CD4-positive, alpha-beta memory T cell (primary cell): Measurements from ENCODE around the gene PINK1. TPM values are rescaled to one million over a fixed set of nuclear protein-coding genes. Genes with fewer than 3 reads are reported as not detected.

Experiments
- CTCF ChIA-PET: fragments of 350-600 bp; sonication (Branson Sonifier 250); formaldehyde crosslinking; loops from one replicate; lab custom pipeline; 2021; ENCODE audit warnings: inconsistent platforms; ENCODE audit not compliant: partially characterized antibody; lab: Charles Lee
- POLR2A ChIA-PET: fragments of 350-600 bp; sonication (Branson Sonifier 250); formaldehyde crosslinking; loops from one replicate; lab custom pipeline; 2021; ENCODE audit not compliant: partially characterized antibody; lab: Charles Lee
- DNase-seq, 5 donors: peaks; one replicate each; pipeline versions ENCODE4 v3.0.0 to v3.0.0-alpha.2; 2020 to 2022; ENCODE audit warnings: mixed read lengths in 1 of 5
- H3K27ac ChIP-seq: one replicate; pipeline ENCODE4 v1.7.0; 2013; ENCODE audit warnings: low read depth, low read length
- H3K27me3 ChIP-seq: 2 replicates; pipeline ENCODE4 v1.7.0; 2013; ENCODE audit warnings: mild to moderate bottlenecking, low read length, moderate library complexity; ENCODE audit not compliant: insufficient read depth
- H3K36me3 ChIP-seq: 2 replicates; pipeline ENCODE4 v1.7.0; 2013; ENCODE audit warnings: mild to moderate bottlenecking, low read length, moderate library complexity; ENCODE audit not compliant: insufficient read depth
- H3K4me1 ChIP-seq: 2 replicates; pipeline ENCODE4 v1.7.0; 2013; ENCODE audit warnings: mild to moderate bottlenecking, low read length, moderate library complexity; ENCODE audit not compliant: insufficient read depth
- H3K4me3 ChIP-seq, 2 donors: one replicate each; pipeline ENCODE4 v1.7.0; 2013; ENCODE audit warnings: low read length in 2 of 2, mild to moderate bottlenecking in 1 of 2
- H3K9me3 ChIP-seq, 2 donors: one replicate each; pipeline ENCODE4 v1.7.0; 2013; ENCODE audit warnings: low read length in 2 of 2, control low read depth in 1 of 2; ENCODE audit not compliant: control insufficient read depth in 1 of 2
- H3K27ac Mint-ChIP-seq, 7 donors: one replicate each; pipeline ENCODE4 v1.8.0; 2020 to 2021; ENCODE audit warnings: mixed read lengths in 7 of 7, mild to moderate bottlenecking in 6 of 7, inconsistent platforms in 3 of 7, moderate library complexity in 3 of 7
- H3K27me3 Mint-ChIP-seq, 2 donors: one replicate each; pipeline ENCODE4 v1.8.0; 2020 to 2021; ENCODE audit warnings: mixed read lengths in 2 of 2
- H3K36me3 Mint-ChIP-seq, 2 donors: one replicate each; pipeline ENCODE4 v1.8.0; 2020 to 2021; ENCODE audit warnings: mixed read lengths in 2 of 2, inconsistent platforms in 1 of 2, mild to moderate bottlenecking in 1 of 2
- H3K4me1 Mint-ChIP-seq, 4 donors: one replicate each; pipeline ENCODE4 v1.8.0; 2020 to 2021; ENCODE audit warnings: mixed read lengths in 4 of 4, mild to moderate bottlenecking in 1 of 4
- H3K4me3 Mint-ChIP-seq, 8 donors: one replicate each; pipeline ENCODE4 v1.8.0; 2020 to 2021; ENCODE audit warnings: mixed read lengths in 8 of 8, mild to moderate bottlenecking in 7 of 8, moderate library complexity in 6 of 8, inconsistent platforms in 3 of 8
- H3K9me3 Mint-ChIP-seq, 8 donors: one replicate each; pipeline ENCODE4 v1.8.0; 2020 to 2021; ENCODE audit warnings: mixed read lengths in 8 of 8, mild to moderate bottlenecking in 5 of 8, inconsistent platforms in 3 of 8, moderate library complexity in 1 of 8
- intact Hi-C: fragments of 100-400 bp; cut with micrococcal nuclease; formaldehyde crosslinking; loops from one replicate; pipeline ENCODE4 v1.15.1; 2023
- polyA plus RNA-seq, 2 donors: library from polyadenylated mRNA; unstranded; fragments of 300-500 nt; fragmentation: Illumina TruSeq; gene quantifications; one replicate each; pipeline ENCODE4 v1.2.3, GENCODE V29; 2021
- total RNA-seq, 2 experiments: library from RNA; stranded (reverse); gene quantifications; one replicate each; pipeline ENCODE4 v1.2.3, GENCODE V29; 2021

The PINK1 gene
- total and polyA plus RNA-seq, 4 experiments from 2014 or later, result 19.0 to 24.2 (median 20.6) TPM

GRCh38 chr1:20624709-20625108 is 8.5 kb upstream of the PINK1 start:
- ChIA-PET CTCF (no interaction called here), POLR2A (interaction anchor here (1.3 kb wide), 1 partner anchor 9 kb away, joined by 3 read pairs; no protein-coding TSS in a partner anchor)
- Mint-ChIP-seq H3K27me3 (peaks cover 12 to 24% of the 10 kb centered on the region in 2 donors), H3K36me3 (peaks cover 0 to 3% of the 10 kb centered on the region in 2 donors), H3K4me3 (no peak overlapping the region), H3K27ac (no peak overlapping the region), H3K9me3 (peaks cover 0 to 15% (median under 1%) of the 10 kb centered on the region in 8 donors), H3K4me1 (no peaks in the 10 kb centered on the region)
- Histone ChIP-seq H3K27ac (no peak overlapping the region), H3K9me3 (no peaks in the 10 kb centered on the region), H3K36me3 (no peaks in the 10 kb centered on the region), H3K27me3 (no peaks in the 10 kb centered on the region), H3K4me3 (no peak overlapping the region), H3K4me1 (no peaks in the 10 kb centered on the region)
- no peak for DNase-seq
- intact Hi-C loops, result no loop called here

GRCh38 chr1:20625176-20626097 is 7.8 kb upstream of the PINK1 start:
- Mint-ChIP-seq H3K27ac (no peak overlapping the region), H3K9me3 (peaks cover 0 to 15% (median under 1%) of the 10 kb centered on the region in 8 donors), H3K36me3 (peaks cover 0 to 3% of the 10 kb centered on the region in 2 donors), H3K27me3 (peaks cover 12 to 21% of the 10 kb centered on the region in 2 donors), H3K4me3 (no peak overlapping the region), H3K4me1 (no peaks in the 10 kb centered on the region)
- Histone ChIP-seq H3K9me3 (no peaks in the 10 kb centered on the region), H3K36me3 (no peaks in the 10 kb centered on the region), H3K27me3 (no peaks in the 10 kb centered on the region), H3K27ac (no peak overlapping the region), H3K4me3 (no peak overlapping the region), H3K4me1 (no peaks in the 10 kb centered on the region)
- no peak for DNase-seq
- POLR2A ChIA-PET, result interaction anchor here (0.6 to 1.3 kb wide), 2 partner anchors 9 to 1426 kb away, joined by 3 to 4 read pairs; no protein-coding TSS in a partner anchor
- intact Hi-C loops, result no loop called here
- CTCF ChIA-PET, result interaction anchor here (0.6 to 1.0 kb wide), 3 partner anchors 11 to 753 kb away, joined by 3 read pairs; no protein-coding TSS in a partner anchor

GRCh38 chr1:20626098-20626427 is 7.2 kb upstream of the PINK1 start:
- ChIA-PET CTCF (interaction anchor here (0.6 to 1.0 kb wide), 2 partner anchors 69 to 753 kb away, joined by 3 read pairs; no protein-coding TSS in a partner anchor), POLR2A (interaction anchor here (1.3 kb wide), 1 partner anchor 8 kb away, joined by 3 read pairs; no protein-coding TSS in a partner anchor)
- Mint-ChIP-seq H3K36me3 (peaks cover 0 to 3% of the 10 kb centered on the region in 2 donors), H3K27me3 (peaks cover 12 to 21% of the 10 kb centered on the region in 2 donors), H3K9me3 (peaks cover 0 to 15% (median under 1%) of the 10 kb centered on the region in 8 donors), H3K4me3 (no peak overlapping the region), H3K4me1 (no peaks in the 10 kb centered on the region), H3K27ac (no peak overlapping the region)
- Histone ChIP-seq H3K4me1 (no peaks in the 10 kb centered on the region), H3K36me3 (no peaks in the 10 kb centered on the region), H3K27ac (no peak overlapping the region), H3K4me3 (no peak overlapping the region), H3K9me3 (no peaks in the 10 kb centered on the region), H3K27me3 (no peaks in the 10 kb centered on the region)
- intact Hi-C loops, result no loop called here
- DNase-seq, result no peak

- POLR2A ChIA-PET, result no interaction called here
- CTCF ChIA-PET, result interaction anchor here (1.0 kb wide), 1 partner anchor 754 kb away, joined by 3 read pairs; no protein-coding TSS in a partner anchor
- Mint-ChIP-seq H3K27me3 (peaks cover 12 to 21% of the 10 kb centered on the region in 2 donors), H3K4me3 (no peak overlapping the region), H3K27ac (no peak overlapping the region), H3K4me1 (no peaks in the 10 kb centered on the region), H3K9me3 (peaks cover 0 to 15% (median under 1%) of the 10 kb centered on the region in 8 donors), H3K36me3 (peaks cover 0 to 3% of the 10 kb centered on the region in 2 donors)
- no peak for DNase-seq
- H3K4me1 ChIP-seq, result no peaks in the 10 kb centered on the region
- H3K9me3 ChIP-seq, result no peaks in the 10 kb centered on the region
- H3K27ac ChIP-seq, result no peak overlapping the region
- no peaks in the 10 kb centered on the region for H3K36me3 ChIP-seq
- intact Hi-C loops, result no loop called here
- H3K27me3 ChIP-seq, result no peaks in the 10 kb centered on the region
- no peak overlapping the region for H3K4me3 ChIP-seq
Observed at GRCh38 chr1:20626524-20626923, 6.7 kb upstream of the PINK1 start.

- peak overlapping the region in 1 of 8 donors; percentile 52 for H3K4me3 Mint-ChIP-seq
- POLR2A ChIA-PET, result no interaction called here
- H3K27ac ChIP-seq, result no peak overlapping the region
Observed at GRCh38 chr1:20630729-20631128, 2.5 kb upstream of the PINK1 start.

GRCh38 chr1:20632386-20632785 is 872 bp upstream of the PINK1 start:
- Histone ChIP-seq H3K36me3 (no peaks in the 10 kb centered on the region), H3K27ac (no peak overlapping the region), H3K9me3 (no peaks in the 10 kb centered on the region), H3K27me3 (no peaks in the 10 kb centered on the region), H3K4me1 (peaks cover 16% of the 10 kb centered on the region), H3K4me3 (no peak overlapping the region)
- Mint-ChIP-seq H3K27me3 (peaks cover 5 to 6% of the 10 kb centered on the region in 2 donors), H3K4me3 (peak overlapping the region; percentile 76 to 87 (median 80)), H3K36me3 (peaks cover 7 to 8% of the 10 kb centered on the region in 2 donors), H3K27ac (peak overlapping the region in 2 of 7 donors; percentile 24 to 61), H3K4me1 (peaks cover 4 to 17% (median 12%) of the 10 kb centered on the region in 4 donors), H3K9me3 (peaks cover 0 to 15% (median under 1%) of the 10 kb centered on the region in 8 donors)
- ChIA-PET POLR2A (interaction anchor here (0.8 kb wide), 1 partner anchor 29 kb away, joined by 3 read pairs; the partner anchor contains the start of gene DDOST), CTCF (interaction anchor here (0.7 to 4.2 kb wide), 9 partner anchors 11 to 155 kb away, joined by 3 to 24 read pairs (median 6); partner anchors contain the start of gene DDOST)
- DNase-seq, result no peak
- intact Hi-C loops, result loop anchor here (2.0 to 5.0 kb wide), 2 partner anchors 110 to 125 kb away; partner anchors contain the start of gene MUL1

More at GRCh38 chr1:20630729-20631128, 2.5 kb upstream of the PINK1 start:
- Mint-ChIP-seq H3K9me3 (peaks cover 0 to 15% (median under 1%) of the 10 kb centered on the region in 8 donors), H3K27ac (no peak overlapping the region), H3K27me3 (peaks cover 9% of the 10 kb centered on the region in 2 donors), H3K36me3 (peaks cover 3 to 4% of the 10 kb centered on the region in 2 donors), H3K4me1 (peaks cover 4 to 17% (median 12%) of the 10 kb centered on the region in 4 donors)
- Histone ChIP-seq H3K4me1 (peaks cover 16% of the 10 kb centered on the region), H3K4me3 (no peak overlapping the region), H3K27me3 (no peaks in the 10 kb centered on the region), H3K36me3 (no peaks in the 10 kb centered on the region), H3K9me3 (no peaks in the 10 kb centered on the region)
- intact Hi-C loops, result loop anchor here (5.0 kb wide), 1 partner anchor 123 kb away; the partner anchor contains the start of gene MUL1
- DNase-seq, result no peak
- CTCF ChIA-PET, result interaction anchor here (1.0 to 2.7 kb wide), 4 partner anchors 9 to 65 kb away, joined by 3 to 6 read pairs (median 4); partner anchors contain the start of gene DDOST
